ENCODE data around the gene ZNF492.

The ZNF492 gene

GRCh38 chr19:22602631-22603272 lies 31.4 kb upstream of the ZNF492 start:
- DNase-seq (ENCODE audit: low read depth), result no peak
- no peak overlapping the region for H3K4me3 ChIP-seq (ENCODE audit: low read depth, low read length)
- TF ChIP-seq MAX (IDR thresholded peaks at IDR 0.05; ENCODE audit: low read depth, low read length) (no peak), POLR2A (IDR thresholded peaks at IDR 0.05; ENCODE audit: extremely low read depth, insufficient read length) (no peak), CTCF (IDR thresholded peaks at IDR 0.05; ENCODE audit: low read depth, low read length) (no peak), MYC (IDR thresholded peaks at IDR 0.05; ENCODE audit: low read depth, low read length) (no peak)

- no peak overlapping the region for H3K4me3 ChIP-seq (ENCODE audit: low read depth, low read length)
- DNase-seq (ENCODE audit: low read depth), result peak; percentile 16
- TF ChIP-seq MAX (IDR thresholded peaks at IDR 0.05; ENCODE audit: low read depth, low read length), result no peak
- no peak for TF ChIP-seq POLR2A (IDR thresholded peaks at IDR 0.05; ENCODE audit: extremely low read depth, insufficient read length)
- no peak for TF ChIP-seq MYC (IDR thresholded peaks at IDR 0.05; ENCODE audit: low read depth, low read length)
- no peak for TF ChIP-seq CTCF (IDR thresholded peaks at IDR 0.05; ENCODE audit: low read depth, low read length)
Observed at GRCh38 chr19:22603518-22604440, 30.3 kb upstream of the ZNF492 start.

- H3K4me3 ChIP-seq (ENCODE audit: low read depth, low read length), result no peak overlapping the region
- TF ChIP-seq MYC (IDR thresholded peaks at IDR 0.05; ENCODE audit: low read depth, low read length), result no peak
- no peak for TF ChIP-seq MAX (IDR thresholded peaks at IDR 0.05; ENCODE audit: low read depth, low read length)
- no peak for TF ChIP-seq POLR2A (IDR thresholded peaks at IDR 0.05; ENCODE audit: extremely low read depth, insufficient read length)
- TF ChIP-seq CTCF (IDR thresholded peaks at IDR 0.05; ENCODE audit: low read depth, low read length), result no peak
- no peak for DNase-seq (ENCODE audit: low read depth)
Observed at GRCh38 chr19:22604571-22605274, 29.4 kb upstream of the ZNF492 start.

GRCh38 chr19:22605275-22606211 lies 28.6 kb upstream of the ZNF492 start:
- no peak for DNase-seq (ENCODE audit: low read depth)
- no peak overlapping the region for H3K4me3 ChIP-seq (ENCODE audit: low read depth, low read length)
- no peak for TF ChIP-seq MYC (IDR thresholded peaks at IDR 0.05; ENCODE audit: low read depth, low read length)
- no peak for TF ChIP-seq CTCF (IDR thresholded peaks at IDR 0.05; ENCODE audit: low read depth, low read length)

GRCh38 chr19:22606212-22606553 lies 27.9 kb upstream of the ZNF492 start:
- H3K4me3 ChIP-seq (ENCODE audit: low read depth, low read length), result no peak overlapping the region
- DNase-seq (ENCODE audit: low read depth), result no peak
- TF ChIP-seq CTCF (IDR thresholded peaks at IDR 0.05; ENCODE audit: low read depth, low read length), result no peak
- TF ChIP-seq POLR2A (IDR thresholded peaks at IDR 0.05; ENCODE audit: extremely low read depth, insufficient read length), result no peak

All from NB4 (cell line).